Suprapubic skin (tissue), 3 donors: Measurements from ENCODE around the gene SLC2A1.

Experiments
- CTCF ChIP-seq, 2 donors: fragments of 200-600 bp in 1 of 2; fragments of 450-650 bp in 1 of 2; sonication (generic) in 1 of 2; IDR thresholded peaks; one replicate each; pipeline ENCODE4 v1.5.1; 2016 to 2019; ENCODE audit warnings: antibody characterized with exemption in 2 of 2, mild to moderate bottlenecking in 1 of 2, moderate library complexity in 1 of 2
- POLR2AphosphoS5 ChIP-seq, 3 donors: sonication (generic); formaldehyde crosslinking; IDR thresholded peaks; one replicate each; pipeline ENCODE4 v1.6.1; 2017; ENCODE audit warnings: antibody characterized with exemption in 3 of 3

- no peak for TF ChIP-seq POLR2AphosphoS5 (IDR thresholded peaks at IDR 0.05)
- no peak for TF ChIP-seq CTCF (IDR thresholded peaks at IDR 0.05)
Observed at GRCh38 chr1:42923367-42924081, 35.1 kb downstream of the SLC2A1 start.
